ENCODE measurements around the gene CYP4F22. TPM values are rescaled to one million over a fixed set of nuclear protein-coding genes. Genes with fewer than 3 reads are reported as not detected.

CYP4F22 gene
- total and polyA plus RNA-seq, 10 of the 15 experiments (the other 5 are each of a cell fraction or from before 2014, with no cell fraction given): not detected

- Histone ChIP-seq H3K9me3 (replicated peaks; ENCODE audit: control insufficient read depth, insufficient read depth, low read length) (no peaks in the 10 kb centered on the region; the same call in 2 of the 3 replicates), H3K4me3 (no peak overlapping the region), H3K36me3 (ENCODE audit: control insufficient read depth in 2 of 2, insufficient read depth in 2 of 2, low read length in 1 of 2) (no peaks in the 10 kb centered on the region), H3K4me2 (ENCODE audit: control insufficient read depth, insufficient read depth) (no peak overlapping the region), H3K27me3 (replicated peaks in 1 of 2; ENCODE audit: control insufficient read depth in 2 of 2, insufficient read depth in 2 of 2, low read length in 1 of 2) (no peaks in the 10 kb centered on the region), H3K79me2 (ENCODE audit: control insufficient read depth, insufficient read depth, low read length) (no peaks in the 10 kb centered on the region), H2AFZ (ENCODE audit: control insufficient read depth, low read depth, low read length) (no peak overlapping the region), H3K27ac (ENCODE audit: control insufficient read depth, insufficient read depth) (no peak overlapping the region), H3K4me1 (ENCODE audit: control insufficient read depth, insufficient read depth, low read length) (no peaks in the 10 kb centered on the region), H3K9ac (ENCODE audit: control insufficient read depth, insufficient read depth, low read length) (no peak overlapping the region), H4K20me1 (ENCODE audit: control insufficient read depth, insufficient read depth) (no peaks in the 10 kb centered on the region)
- POLR2A ChIA-PET: no interaction called here
- DNase-seq (ENCODE audit: low read depth, low spot score) (no peak), FAIRE-seq (no peak), ATAC-seq (no peak)
- 48% methylated on average over 4 of the region's 4 CpGs for WGBS (ENCODE audit: insufficient coverage, insufficient replicate concordance, low lambda C conversion rate, missing lambda C conversion rate)
- CTCF ChIA-PET: no interaction called here
- RAD21 ChIA-PET (ENCODE audit: unreplicated experiment): no interaction called here
- BruUV-seq (replicated peaks): no TSS peak
- in situ Hi-C loops (cut with MboI): no loop called here
- SMC1A ChIA-PET (ENCODE audit: uncharacterized antibody, unreplicated experiment): no interaction called here
- intact Hi-C loops (cut with micrococcal nuclease; ENCODE audit: unreplicated experiment): no loop called here
- TF ChIP-seq LARP7 (IDR thresholded peaks at IDR 0.05) (no peak), HCFC1 (IDR thresholded peaks at IDR 0.05; ENCODE audit: low read length) (no peak), MTA3 (IDR thresholded peaks at IDR 0.05; ENCODE audit: borderline replicate concordance, low read length) (no peak), KLF5 (IDR thresholded peaks at IDR 0.05; ENCODE audit: partially characterized antibody) (no peak), SRF (IDR thresholded peaks at IDR 0.05; ENCODE audit: low read depth in 2 of 2, low read length in 2 of 2) (no peak), ZZZ3 (IDR thresholded peaks at IDR 0.05; ENCODE audit: control insufficient read depth, insufficient read length, low read depth) (no peak), CHD2 (IDR thresholded peaks at IDR 0.05; ENCODE audit: borderline replicate concordance, low read depth, low read length) (no peak), DPF2 (IDR thresholded peaks at IDR 0.05) (no peak)
- TF ChIP-seq, protein P1, sequence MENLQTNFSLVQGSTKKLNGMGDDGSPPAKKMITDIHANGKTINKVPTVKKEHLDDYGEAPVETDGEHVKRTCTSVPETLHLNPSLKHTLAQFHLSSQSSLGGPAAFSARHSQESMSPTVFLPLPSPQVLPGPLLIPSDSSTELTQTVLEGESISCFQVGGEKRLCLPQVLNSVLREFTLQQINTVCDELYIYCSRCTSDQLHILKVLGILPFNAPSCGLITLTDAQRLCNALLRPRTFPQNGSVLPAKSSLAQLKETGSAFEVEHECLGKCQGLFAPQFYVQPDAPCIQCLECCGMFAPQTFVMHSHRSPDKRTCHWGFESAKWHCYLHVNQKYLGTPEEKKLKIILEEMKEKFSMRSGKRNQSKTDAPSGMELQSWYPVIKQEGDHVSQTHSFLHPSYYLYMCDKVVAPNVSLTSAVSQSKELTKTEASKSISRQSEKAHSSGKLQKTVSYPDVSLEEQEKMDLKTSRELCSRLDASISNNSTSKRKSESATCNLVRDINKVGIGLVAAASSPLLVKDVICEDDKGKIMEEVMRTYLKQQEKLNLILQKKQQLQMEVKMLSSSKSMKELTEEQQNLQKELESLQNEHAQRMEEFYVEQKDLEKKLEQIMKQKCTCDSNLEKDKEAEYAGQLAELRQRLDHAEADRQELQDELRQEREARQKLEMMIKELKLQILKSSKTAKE (IDR thresholded peaks at IDR 0.05; ENCODE audit: low read depth, poor library complexity, severe bottlenecking): no peak
- TF ChIP-seq, protein P2, sequence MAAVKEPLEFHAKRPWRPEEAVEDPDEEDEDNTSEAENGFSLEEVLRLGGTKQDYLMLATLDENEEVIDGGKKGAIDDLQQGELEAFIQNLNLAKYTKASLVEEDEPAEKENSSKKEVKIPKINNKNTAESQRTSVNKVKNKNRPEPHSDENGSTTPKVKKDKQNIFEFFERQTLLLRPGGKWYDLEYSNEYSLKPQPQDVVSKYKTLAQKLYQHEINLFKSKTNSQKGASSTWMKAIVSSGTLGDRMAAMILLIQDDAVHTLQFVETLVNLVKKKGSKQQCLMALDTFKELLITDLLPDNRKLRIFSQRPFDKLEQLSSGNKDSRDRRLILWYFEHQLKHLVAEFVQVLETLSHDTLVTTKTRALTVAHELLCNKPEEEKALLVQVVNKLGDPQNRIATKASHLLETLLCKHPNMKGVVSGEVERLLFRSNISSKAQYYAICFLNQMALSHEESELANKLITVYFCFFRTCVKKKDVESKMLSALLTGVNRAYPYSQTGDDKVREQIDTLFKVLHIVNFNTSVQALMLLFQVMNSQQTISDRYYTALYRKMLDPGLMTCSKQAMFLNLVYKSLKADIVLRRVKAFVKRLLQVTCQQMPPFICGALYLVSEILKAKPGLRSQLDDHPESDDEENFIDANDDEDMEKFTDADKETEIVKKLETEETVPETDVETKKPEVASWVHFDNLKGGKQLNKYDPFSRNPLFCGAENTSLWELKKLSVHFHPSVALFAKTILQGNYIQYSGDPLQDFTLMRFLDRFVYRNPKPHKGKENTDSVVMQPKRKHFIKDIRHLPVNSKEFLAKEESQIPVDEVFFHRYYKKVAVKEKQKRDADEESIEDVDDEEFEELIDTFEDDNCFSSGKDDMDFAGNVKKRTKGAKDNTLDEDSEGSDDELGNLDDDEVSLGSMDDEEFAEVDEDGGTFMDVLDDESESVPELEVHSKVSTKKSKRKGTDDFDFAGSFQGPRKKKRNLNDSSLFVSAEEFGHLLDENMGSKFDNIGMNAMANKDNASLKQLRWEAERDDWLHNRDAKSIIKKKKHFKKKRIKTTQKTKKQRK (IDR thresholded peaks at IDR 0.05; ENCODE audit: low read depth, low read length): no peak
- TF ChIP-seq, protein P3, sequence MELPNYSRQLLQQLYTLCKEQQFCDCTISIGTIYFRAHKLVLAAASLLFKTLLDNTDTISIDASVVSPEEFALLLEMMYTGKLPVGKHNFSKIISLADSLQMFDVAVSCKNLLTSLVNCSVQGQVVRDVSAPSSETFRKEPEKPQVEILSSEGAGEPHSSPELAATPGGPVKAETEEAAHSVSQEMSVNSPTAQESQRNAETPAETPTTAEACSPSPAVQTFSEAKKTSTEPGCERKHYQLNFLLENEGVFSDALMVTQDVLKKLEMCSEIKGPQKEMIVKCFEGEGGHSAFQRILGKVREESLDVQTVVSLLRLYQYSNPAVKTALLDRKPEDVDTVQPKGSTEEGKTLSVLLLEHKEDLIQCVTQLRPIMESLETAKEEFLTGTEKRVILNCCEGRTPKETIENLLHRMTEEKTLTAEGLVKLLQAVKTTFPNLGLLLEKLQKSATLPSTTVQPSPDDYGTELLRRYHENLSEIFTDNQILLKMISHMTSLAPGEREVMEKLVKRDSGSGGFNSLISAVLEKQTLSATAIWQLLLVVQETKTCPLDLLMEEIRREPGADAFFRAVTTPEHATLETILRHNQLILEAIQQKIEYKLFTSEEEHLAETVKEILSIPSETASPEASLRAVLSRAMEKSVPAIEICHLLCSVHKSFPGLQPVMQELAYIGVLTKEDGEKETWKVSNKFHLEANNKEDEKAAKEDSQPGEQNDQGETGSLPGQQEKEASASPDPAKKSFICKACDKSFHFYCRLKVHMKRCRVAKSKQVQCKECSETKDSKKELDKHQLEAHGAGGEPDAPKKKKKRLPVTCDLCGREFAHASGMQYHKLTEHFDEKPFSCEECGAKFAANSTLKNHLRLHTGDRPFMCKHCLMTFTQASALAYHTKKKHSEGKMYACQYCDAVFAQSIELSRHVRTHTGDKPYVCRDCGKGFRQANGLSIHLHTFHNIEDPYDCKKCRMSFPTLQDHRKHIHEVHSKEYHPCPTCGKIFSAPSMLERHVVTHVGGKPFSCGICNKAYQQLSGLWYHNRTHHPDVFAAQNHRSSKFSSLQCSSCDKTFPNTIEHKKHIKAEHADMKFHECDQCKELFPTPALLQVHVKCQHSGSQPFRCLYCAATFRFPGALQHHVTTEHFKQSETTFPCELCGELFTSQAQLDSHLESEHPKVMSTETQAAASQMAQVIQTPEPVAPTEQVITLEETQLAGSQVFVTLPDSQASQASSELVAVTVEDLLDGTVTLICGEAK (IDR thresholded peaks at IDR 0.05; ENCODE audit: borderline replicate concordance): no peak
- TF ChIP-seq, protein P4, sequence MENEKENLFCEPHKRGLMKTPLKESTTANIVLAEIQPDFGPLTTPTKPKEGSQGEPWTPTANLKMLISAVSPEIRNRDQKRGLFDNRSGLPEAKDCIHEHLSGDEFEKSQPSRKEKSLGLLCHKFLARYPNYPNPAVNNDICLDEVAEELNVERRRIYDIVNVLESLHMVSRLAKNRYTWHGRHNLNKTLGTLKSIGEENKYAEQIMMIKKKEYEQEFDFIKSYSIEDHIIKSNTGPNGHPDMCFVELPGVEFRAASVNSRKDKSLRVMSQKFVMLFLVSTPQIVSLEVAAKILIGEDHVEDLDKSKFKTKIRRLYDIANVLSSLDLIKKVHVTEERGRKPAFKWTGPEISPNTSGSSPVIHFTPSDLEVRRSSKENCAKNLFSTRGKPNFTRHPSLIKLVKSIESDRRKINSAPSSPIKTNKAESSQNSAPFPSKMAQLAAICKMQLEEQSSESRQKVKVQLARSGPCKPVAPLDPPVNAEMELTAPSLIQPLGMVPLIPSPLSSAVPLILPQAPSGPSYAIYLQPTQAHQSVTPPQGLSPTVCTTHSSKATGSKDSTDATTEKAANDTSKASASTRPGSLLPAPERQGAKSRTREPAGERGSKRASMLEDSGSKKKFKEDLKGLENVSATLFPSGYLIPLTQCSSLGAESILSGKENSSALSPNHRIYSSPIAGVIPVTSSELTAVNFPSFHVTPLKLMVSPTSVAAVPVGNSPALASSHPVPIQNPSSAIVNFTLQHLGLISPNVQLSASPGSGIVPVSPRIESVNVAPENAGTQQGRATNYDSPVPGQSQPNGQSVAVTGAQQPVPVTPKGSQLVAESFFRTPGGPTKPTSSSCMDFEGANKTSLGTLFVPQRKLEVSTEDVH (IDR thresholded peaks at IDR 0.05; ENCODE audit: low read depth, partially characterized antibody): no peak
Measured at GRCh38 chr19:15475169-15475568, 33.2 kb upstream of the CYP4F22 start.

All from GM12878 (cell line).